ENCODE results near the gene TMEM250. TPM values are rescaled to one million over a fixed set of nuclear protein-coding genes. Genes with fewer than 3 reads are reported as not detected.

Gene TMEM250
- total and polyA plus RNA-seq, 9 of the 15 experiments (the other 6 are each of a cell fraction or from before 2014, with no cell fraction given), result 0.32 to 44.6 (median 12.2) TPM

GRCh38 chr9:136120438-136120844, 1.8 kb upstream of the TMEM250 start:
- intact Hi-C loops (cut with micrococcal nuclease), result loop anchor here (5.0 to 10.0 kb wide), 2 partner anchors 256 to 323 kb away; no protein-coding TSS in a partner anchor
- Histone ChIP-seq H3K9ac (ENCODE audit: insufficient read depth in 1 of 2, low read depth in 2 of 2, low read length in 2 of 2) (peak overlapping the region in 1 of 2 experiments; percentile 86; a peak in 2 of 4 replicates), H2AFZ (ENCODE audit: low read depth, low read length) (no peak overlapping the region), H4K20me1 (replicated peaks; ENCODE audit: control insufficient read depth, insufficient read depth, low read length) (peaks cover 6% of the 10 kb centered on the region; the same call in 1 of the 2 replicates), H3K79me2 (ENCODE audit: control insufficient read depth, insufficient read depth, low read length) (peaks cover 31% of the 10 kb centered on the region), H3K9me1 (ENCODE audit: control insufficient read depth, insufficient read depth, low read length) (no peaks in the 10 kb centered on the region), H3K4me3 (no peak overlapping the region), H3K27me3 (ENCODE audit: control insufficient read depth in 2 of 2, insufficient read depth in 2 of 2, low read length in 2 of 2) (peaks cover 0 to 12% of the 10 kb centered on the region in 2 experiments; a peak in 2 of 5 replicates), H3K4me2 (ENCODE audit: insufficient read depth, low read length) (no peak overlapping the region; the same call in 1 of the 2 replicates), H3K4me1 (replicated peaks in 1 of 2; ENCODE audit: control insufficient read depth in 2 of 2, insufficient read depth in 2 of 2, low read length in 2 of 2) (peaks cover 18 to 64% of the 10 kb centered on the region in 2 experiments), H3K36me3 (ENCODE audit: control insufficient read depth, insufficient read depth, low read length) (peaks cover 15% of the 10 kb centered on the region; the same call in 1 of the 3 replicates), H3K9me3 (replicated peaks; ENCODE audit: control insufficient read depth, insufficient read depth, low read depth, low read length) (no peaks in the 10 kb centered on the region), H3K27ac (ENCODE audit: extremely low read depth, low read depth, low read length) (no peak overlapping the region)
- FAIRE-seq, result no peak
- WGBS (ENCODE audit: insufficient coverage, low coverage, missing lambda C conversion rate), result 64% methylated on average over 18 of the region's 18 CpGs
- ATAC-seq, result no peak
- BruUV-seq (replicated peaks), result no TSS peak
- POLR2A ChIA-PET, result no interaction called here
- in situ Hi-C loops (cut with MboI), result loop anchor here (5.0 kb wide), 1 partner anchor 318 kb away; no protein-coding TSS in a partner anchor
- CTCF ChIA-PET (ENCODE audit: low intra/inter-chr PET ratio), result no interaction called here
- DNase-seq (ENCODE audit: extremely low read depth in 1 of 4, low spot score in 3 of 4), result no peak
- TF ChIP-seq RBFOX2 (IDR thresholded peaks at IDR 0.05; ENCODE audit: low read depth, low read length) (0 out of 2 replicates have a peak, but pooled peaks have one; percentile 11), ZNF609 (CRISPR knock-in tag; IDR thresholded peaks at IDR 0.05; ENCODE audit: borderline replicate concordance) (no peak), MNT (conservative IDR thresholded peaks at IDR 0.05) (0 out of 4 replicates have a peak, but pooled peaks of 1 of the 2 experiments have one; percentile 8), RFX1 (IDR thresholded peaks at IDR 0.05) (no peak), USF1 (CRISPR knock-in tag; IDR thresholded peaks at IDR 0.05) (peak; percentile 16; the same call in 1 of the 2 replicates), MAX (CRISPR knock-in tag; IDR thresholded peaks at IDR 0.05) (peak; percentile 55; the same call in 1 of the 2 replicates), E2F6 (IDR thresholded peaks at IDR 0.05; ENCODE audit: borderline replicate concordance in 1 of 2, extremely low read depth in 1 of 2, insufficient read depth in 1 of 2, insufficient read length in 1 of 2, low read depth in 1 of 2, low read length in 1 of 2, poor library complexity in 1 of 2, severe bottlenecking in 1 of 2) (peak in 1 of 2 experiments; percentile 3), UBTF (IDR thresholded peaks at IDR 0.05; ENCODE audit: borderline replicate concordance in 1 of 2, low read depth in 2 of 2, low read length in 2 of 2) (no peak)
